Panc1 (cell line): ENCODE measurements around the gene TRIM14.

ENCODE experiments used
- POLR2AphosphoS5 ChIP-seq: IDR thresholded peaks from 2 replicates; pipeline ENCODE4 v1.6.1; 2012; ENCODE audit warnings: mild to moderate bottlenecking, low read depth, low read length, moderate library complexity
- SIN3A ChIP-seq: IDR thresholded peaks from 2 replicates; pipeline ENCODE4 v1.6.1; 2012; ENCODE audit warnings: low read depth, mild to moderate bottlenecking, low read length, moderate library complexity, borderline replicate concordance; ENCODE audit not compliant: insufficient read depth
- TF ChIP-seq, protein P1 (sequence below): fragments of 450-650 bp; IDR thresholded peaks from 2 replicates; pipeline ENCODE4 v1.5.1; 2017; ENCODE audit warnings: mild to moderate bottlenecking
- TF ChIP-seq, protein P2 (sequence below), 2 experiments: IDR thresholded peaks; 2 replicates each; pipeline ENCODE4 v1.6.1; 2011 to 2012; ENCODE audit warnings: low read depth in 2 of 2, control low read depth in 1 of 2, low read length in 1 of 2, mild to moderate bottlenecking in 1 of 2, moderate library complexity in 1 of 2; ENCODE audit not compliant: insufficient read depth in 1 of 2

DNA sequence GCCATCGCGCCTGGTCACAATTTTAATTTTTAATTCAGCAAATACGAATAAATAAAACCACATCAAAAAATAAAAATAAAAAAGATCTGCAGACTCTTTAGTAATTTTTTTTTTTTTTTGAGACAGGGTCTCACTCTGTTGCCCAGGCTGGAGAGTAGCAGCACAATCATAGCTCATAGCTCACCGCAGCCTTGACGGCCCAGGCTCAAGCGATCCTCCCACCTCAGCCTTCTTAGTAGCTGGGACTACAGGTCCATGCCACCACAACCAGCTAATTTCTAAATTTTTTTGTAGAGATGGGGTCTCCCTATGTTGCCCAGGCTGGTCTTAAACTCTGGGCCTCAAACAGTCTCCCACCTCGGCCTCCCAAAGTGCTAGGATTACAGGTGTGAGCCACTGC is 48.3 kb downstream of the TRIM14 start:
- TF ChIP-seq POLR2AphosphoS5 (no peak), SIN3A (no peak)
- TF ChIP-seq, protein P1, sequence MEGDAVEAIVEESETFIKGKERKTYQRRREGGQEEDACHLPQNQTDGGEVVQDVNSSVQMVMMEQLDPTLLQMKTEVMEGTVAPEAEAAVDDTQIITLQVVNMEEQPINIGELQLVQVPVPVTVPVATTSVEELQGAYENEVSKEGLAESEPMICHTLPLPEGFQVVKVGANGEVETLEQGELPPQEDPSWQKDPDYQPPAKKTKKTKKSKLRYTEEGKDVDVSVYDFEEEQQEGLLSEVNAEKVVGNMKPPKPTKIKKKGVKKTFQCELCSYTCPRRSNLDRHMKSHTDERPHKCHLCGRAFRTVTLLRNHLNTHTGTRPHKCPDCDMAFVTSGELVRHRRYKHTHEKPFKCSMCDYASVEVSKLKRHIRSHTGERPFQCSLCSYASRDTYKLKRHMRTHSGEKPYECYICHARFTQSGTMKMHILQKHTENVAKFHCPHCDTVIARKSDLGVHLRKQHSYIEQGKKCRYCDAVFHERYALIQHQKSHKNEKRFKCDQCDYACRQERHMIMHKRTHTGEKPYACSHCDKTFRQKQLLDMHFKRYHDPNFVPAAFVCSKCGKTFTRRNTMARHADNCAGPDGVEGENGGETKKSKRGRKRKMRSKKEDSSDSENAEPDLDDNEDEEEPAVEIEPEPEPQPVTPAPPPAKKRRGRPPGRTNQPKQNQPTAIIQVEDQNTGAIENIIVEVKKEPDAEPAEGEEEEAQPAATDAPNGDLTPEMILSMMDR = no peak
- TF ChIP-seq, protein P2, sequence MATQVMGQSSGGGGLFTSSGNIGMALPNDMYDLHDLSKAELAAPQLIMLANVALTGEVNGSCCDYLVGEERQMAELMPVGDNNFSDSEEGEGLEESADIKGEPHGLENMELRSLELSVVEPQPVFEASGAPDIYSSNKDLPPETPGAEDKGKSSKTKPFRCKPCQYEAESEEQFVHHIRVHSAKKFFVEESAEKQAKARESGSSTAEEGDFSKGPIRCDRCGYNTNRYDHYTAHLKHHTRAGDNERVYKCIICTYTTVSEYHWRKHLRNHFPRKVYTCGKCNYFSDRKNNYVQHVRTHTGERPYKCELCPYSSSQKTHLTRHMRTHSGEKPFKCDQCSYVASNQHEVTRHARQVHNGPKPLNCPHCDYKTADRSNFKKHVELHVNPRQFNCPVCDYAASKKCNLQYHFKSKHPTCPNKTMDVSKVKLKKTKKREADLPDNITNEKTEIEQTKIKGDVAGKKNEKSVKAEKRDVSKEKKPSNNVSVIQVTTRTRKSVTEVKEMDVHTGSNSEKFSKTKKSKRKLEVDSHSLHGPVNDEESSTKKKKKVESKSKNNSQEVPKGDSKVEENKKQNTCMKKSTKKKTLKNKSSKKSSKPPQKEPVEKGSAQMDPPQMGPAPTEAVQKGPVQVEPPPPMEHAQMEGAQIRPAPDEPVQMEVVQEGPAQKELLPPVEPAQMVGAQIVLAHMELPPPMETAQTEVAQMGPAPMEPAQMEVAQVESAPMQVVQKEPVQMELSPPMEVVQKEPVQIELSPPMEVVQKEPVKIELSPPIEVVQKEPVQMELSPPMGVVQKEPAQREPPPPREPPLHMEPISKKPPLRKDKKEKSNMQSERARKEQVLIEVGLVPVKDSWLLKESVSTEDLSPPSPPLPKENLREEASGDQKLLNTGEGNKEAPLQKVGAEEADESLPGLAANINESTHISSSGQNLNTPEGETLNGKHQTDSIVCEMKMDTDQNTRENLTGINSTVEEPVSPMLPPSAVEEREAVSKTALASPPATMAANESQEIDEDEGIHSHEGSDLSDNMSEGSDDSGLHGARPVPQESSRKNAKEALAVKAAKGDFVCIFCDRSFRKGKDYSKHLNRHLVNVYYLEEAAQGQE (IDR thresholded peaks at IDR 0.05; ENCODE audit: insufficient read depth in 1 of 2, low read depth in 2 of 2, low read length in 1 of 2) = no peak
